Activated CD8-positive, alpha-beta T cell treated with anti-CD3 and anti-CD28 coated beads for 36 hours (primary cell): ENCODE data around the gene MYO1H. TPM values are rescaled to one million over a fixed set of nuclear protein-coding genes. Genes with fewer than 3 reads are reported as not detected.
A peak's percentile ranks its signal among the peaks of the same experiment; 100 is the strongest.

Source experiments
- ATAC-seq: fragments of 200-7000 bp; cut with Tn5 transposase; one replicate; pipeline ENCODE4 v1.10.0; 2021; ENCODE audit warnings: mild to moderate bottlenecking, moderate library complexity
- CTCF ChIA-PET: fragments of 350-600 bp; sonication (Branson Sonifier 250); formaldehyde crosslinking; loops from one replicate; lab custom pipeline; 2021; ENCODE audit warnings: antibody characterized with exemption; lab: Charles Lee
- POLR2A ChIA-PET: fragments of 350-600 bp; sonication (Branson Sonifier 250); formaldehyde crosslinking; loops from one replicate; lab custom pipeline; 2021; ENCODE audit warnings: antibody characterized with exemption; lab: Charles Lee
- DNase-seq: peaks from one replicate; pipeline ENCODE4 v3.0.0-alpha.2; 2020
- H3K27ac Mint-ChIP-seq: one replicate; pipeline ENCODE4 v1.8.0; 2021; ENCODE audit warnings: mild to moderate bottlenecking, mixed read lengths
- H3K27me3 Mint-ChIP-seq: one replicate; pipeline ENCODE4 v1.8.0; 2021; ENCODE audit warnings: mixed read lengths
- H3K36me3 Mint-ChIP-seq: one replicate; pipeline ENCODE4 v1.8.0; 2021; ENCODE audit warnings: low read depth, mixed read lengths
- H3K4me1 Mint-ChIP-seq: one replicate; pipeline ENCODE4 v1.8.0; 2021; ENCODE audit warnings: low read depth, mixed read lengths
- H3K4me3 Mint-ChIP-seq: one replicate; pipeline ENCODE4 v1.8.0; 2021; ENCODE audit warnings: mild to moderate bottlenecking, moderate library complexity, mixed read lengths
- H3K9me3 Mint-ChIP-seq: one replicate; pipeline ENCODE4 v1.8.0; 2021; ENCODE audit warnings: mixed read lengths
- intact Hi-C: fragments of 100-400 bp; cut with micrococcal nuclease; formaldehyde crosslinking; loops from one replicate; pipeline ENCODE4 v1.10.0; 2022
- total RNA-seq, 2 experiments: library from RNA; stranded (reverse); gene quantifications; one replicate each; pipeline ENCODE4 v1.2.3, GENCODE V29; 2021
- TF ChIP-seq, protein P1 (sequence below): fragments of 200-600 bp; IDR thresholded peaks from one replicate; pipeline ENCODE4 v1.8.0; 2022; ENCODE audit warnings: antibody characterized with exemption, mild to moderate bottlenecking

The MYO1H gene
- total RNA-seq, 2 experiments from 2014 or later, result not detected

DNA sequence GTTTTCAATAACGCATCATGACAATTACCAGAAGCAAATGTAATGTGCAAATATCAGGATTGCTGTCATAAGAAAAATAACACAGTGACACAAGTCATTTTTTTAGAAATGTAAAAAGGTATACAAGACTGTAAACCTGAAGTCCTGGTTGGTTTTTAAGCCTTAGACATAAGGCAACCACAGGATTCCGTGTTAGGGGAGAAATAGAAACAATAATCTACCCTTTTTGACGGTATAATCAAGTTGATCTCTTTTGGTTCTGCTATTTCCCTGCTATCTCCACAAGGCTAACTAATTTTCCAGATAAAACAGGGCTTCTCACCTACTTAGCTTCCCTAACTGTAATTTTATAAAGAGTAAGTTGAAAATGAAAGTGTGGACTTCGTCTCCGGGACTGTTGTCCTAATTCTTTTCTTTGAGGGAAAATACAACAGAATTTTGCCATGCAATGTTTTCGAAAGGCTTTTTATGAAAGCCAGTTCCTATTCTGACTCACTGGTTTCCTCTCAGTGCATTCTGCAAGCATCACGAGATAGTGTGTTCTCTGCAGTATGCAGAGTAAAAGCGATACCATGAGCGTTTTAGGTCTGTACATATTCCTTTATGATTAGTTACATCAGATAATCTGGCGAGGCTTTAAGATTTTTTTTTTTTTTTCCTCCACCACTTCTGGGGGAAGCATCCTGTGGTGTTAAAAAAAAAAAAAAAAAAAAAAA, 10.6 kb downstream of the MYO1H start:
- H3K27ac Mint-ChIP-seq, result no peak overlapping the region
- peak; percentile 6 for DNase-seq
- CTCF ChIA-PET, result interaction anchor here (0.9 kb wide), 1 partner anchor 70 kb away, joined by 3 read pairs; no protein-coding TSS in a partner anchor

DNA sequence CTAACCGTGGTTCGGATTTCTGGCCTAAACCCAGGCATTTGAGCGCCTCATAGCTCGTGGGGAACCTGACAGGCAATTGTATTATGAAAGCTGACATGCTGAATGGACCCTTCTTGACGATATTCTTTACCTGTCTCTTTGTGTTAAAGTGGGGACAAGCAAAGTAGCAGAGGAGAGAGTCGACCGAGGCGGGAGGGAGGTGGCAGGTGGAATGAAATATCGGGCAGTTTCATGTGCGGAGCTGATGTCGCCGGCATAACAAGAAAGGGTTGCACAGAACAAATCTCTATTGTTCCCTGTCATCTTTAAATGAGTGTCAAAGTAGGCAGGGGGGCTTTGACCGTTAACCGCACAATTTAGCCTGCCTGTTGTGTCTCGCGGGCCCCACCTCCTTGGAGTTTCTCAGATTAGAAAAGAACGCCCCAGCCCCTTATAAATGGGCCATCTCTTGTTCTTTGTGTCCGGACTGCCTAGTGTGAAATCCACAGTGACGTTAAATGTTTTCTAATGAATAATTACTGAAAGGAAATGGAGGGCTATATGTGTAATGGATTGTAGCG, 11.5 kb downstream of the MYO1H start:
- Mint-ChIP-seq H3K27me3 (peaks cover 10% of the 10 kb centered on the region), H3K27ac (no peak overlapping the region), H3K4me1 (peaks cover 7% of the 10 kb centered on the region), H3K36me3 (no peaks in the 10 kb centered on the region), H3K9me3 (no peaks in the 10 kb centered on the region), H3K4me3 (no peak overlapping the region)
- intact Hi-C loops, result no loop called here
- POLR2A ChIA-PET, result no interaction called here
- CTCF ChIA-PET, result interaction anchor here (0.9 kb wide), 1 partner anchor 69 kb away, joined by 3 read pairs; no protein-coding TSS in a partner anchor
- no peak for ATAC-seq
- no peak for DNase-seq
- TF ChIP-seq, protein P1, sequence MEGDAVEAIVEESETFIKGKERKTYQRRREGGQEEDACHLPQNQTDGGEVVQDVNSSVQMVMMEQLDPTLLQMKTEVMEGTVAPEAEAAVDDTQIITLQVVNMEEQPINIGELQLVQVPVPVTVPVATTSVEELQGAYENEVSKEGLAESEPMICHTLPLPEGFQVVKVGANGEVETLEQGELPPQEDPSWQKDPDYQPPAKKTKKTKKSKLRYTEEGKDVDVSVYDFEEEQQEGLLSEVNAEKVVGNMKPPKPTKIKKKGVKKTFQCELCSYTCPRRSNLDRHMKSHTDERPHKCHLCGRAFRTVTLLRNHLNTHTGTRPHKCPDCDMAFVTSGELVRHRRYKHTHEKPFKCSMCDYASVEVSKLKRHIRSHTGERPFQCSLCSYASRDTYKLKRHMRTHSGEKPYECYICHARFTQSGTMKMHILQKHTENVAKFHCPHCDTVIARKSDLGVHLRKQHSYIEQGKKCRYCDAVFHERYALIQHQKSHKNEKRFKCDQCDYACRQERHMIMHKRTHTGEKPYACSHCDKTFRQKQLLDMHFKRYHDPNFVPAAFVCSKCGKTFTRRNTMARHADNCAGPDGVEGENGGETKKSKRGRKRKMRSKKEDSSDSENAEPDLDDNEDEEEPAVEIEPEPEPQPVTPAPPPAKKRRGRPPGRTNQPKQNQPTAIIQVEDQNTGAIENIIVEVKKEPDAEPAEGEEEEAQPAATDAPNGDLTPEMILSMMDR, result no peak

More for the DNA sequence above, 10.6 kb downstream of the MYO1H start:
- peaks cover 10% of the 10 kb centered on the region for H3K27me3 Mint-ChIP-seq
- peak overlapping the region; percentile 32 for H3K4me3 Mint-ChIP-seq
- H3K36me3 Mint-ChIP-seq, result no peaks in the 10 kb centered on the region
- POLR2A ChIA-PET, result no interaction called here
- peaks cover 7% of the 10 kb centered on the region for H3K4me1 Mint-ChIP-seq
- H3K9me3 Mint-ChIP-seq, result no peaks in the 10 kb centered on the region
- TF ChIP-seq, protein P1, result no peak
- intact Hi-C loops, result no loop called here
- ATAC-seq, result peak; percentile 99

DNA sequence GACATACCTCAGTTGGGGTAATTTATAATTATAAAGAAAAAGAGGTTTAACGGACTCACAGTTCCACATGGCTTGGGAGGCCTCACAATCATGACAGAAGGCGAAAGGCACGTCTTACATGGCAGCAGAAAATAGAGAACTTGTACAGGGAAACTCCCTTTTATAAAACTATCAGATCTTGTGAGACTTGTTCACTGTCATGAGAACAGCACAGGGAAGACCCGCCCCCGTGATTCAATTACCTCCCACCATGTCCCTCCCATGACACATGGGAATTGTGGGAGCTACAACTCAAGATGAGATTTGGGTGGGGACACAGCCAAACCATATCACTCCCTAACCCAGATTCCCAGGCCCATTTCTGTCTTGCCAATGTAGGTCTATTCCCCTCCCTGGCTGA, 22.1 kb downstream of the MYO1H start:
- DNase-seq (no peak), ATAC-seq (no peak)
- ChIA-PET CTCF (no interaction called here), POLR2A (no interaction called here)
- Mint-ChIP-seq H3K36me3 (no peaks in the 10 kb centered on the region), H3K4me1 (no peaks in the 10 kb centered on the region), H3K9me3 (no peaks in the 10 kb centered on the region), H3K4me3 (no peak overlapping the region), H3K27ac (no peak overlapping the region), H3K27me3 (peaks cover 16% of the 10 kb centered on the region)
- intact Hi-C loops, result no loop called here
- TF ChIP-seq, protein P1, result no peak

DNA sequence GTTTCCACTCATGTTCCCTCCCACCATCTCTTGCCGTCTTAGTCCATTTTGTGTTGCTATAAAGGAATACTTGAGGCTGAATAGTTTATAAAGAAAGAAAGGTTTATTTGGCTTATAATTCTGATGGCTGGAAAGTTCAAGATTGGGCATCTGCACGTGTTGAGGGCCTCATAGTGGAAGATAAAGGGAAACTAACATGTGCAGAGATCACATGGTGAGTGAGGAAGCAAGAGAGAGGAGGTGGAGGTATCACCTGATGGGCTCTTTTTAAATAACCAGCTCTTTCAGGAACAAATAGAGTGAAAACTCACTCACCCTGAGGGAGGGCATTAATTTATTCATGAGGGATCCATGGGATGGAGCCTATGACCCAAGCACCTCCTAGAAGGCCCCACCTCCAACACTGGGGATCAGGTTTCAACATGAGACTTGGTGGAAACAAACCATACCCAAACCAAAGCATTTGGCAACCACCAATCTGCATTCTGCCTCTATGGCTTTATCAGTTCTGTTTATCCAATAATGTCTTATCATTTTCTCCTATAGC, 29.5 kb downstream of the MYO1H start:
- DNase-seq (no peak), ATAC-seq (no peak)
- no peak overlapping the region for H3K27ac Mint-ChIP-seq
- ChIA-PET CTCF (interaction anchor here (0.9 to 1.8 kb wide), 4 partner anchors 8 to 30 kb away, joined by 3 to 6 read pairs (median 4); no protein-coding TSS in a partner anchor), POLR2A (no interaction called here)
- H3K36me3 Mint-ChIP-seq, result no peaks in the 10 kb centered on the region
- H3K27me3 Mint-ChIP-seq, result peaks cover 22% of the 10 kb centered on the region
- TF ChIP-seq, protein P1, result no peak
- intact Hi-C loops, result no loop called here
- H3K4me1 Mint-ChIP-seq, result no peaks in the 10 kb centered on the region
- H3K9me3 Mint-ChIP-seq, result no peaks in the 10 kb centered on the region
- no peak overlapping the region for H3K4me3 Mint-ChIP-seq

DNA sequence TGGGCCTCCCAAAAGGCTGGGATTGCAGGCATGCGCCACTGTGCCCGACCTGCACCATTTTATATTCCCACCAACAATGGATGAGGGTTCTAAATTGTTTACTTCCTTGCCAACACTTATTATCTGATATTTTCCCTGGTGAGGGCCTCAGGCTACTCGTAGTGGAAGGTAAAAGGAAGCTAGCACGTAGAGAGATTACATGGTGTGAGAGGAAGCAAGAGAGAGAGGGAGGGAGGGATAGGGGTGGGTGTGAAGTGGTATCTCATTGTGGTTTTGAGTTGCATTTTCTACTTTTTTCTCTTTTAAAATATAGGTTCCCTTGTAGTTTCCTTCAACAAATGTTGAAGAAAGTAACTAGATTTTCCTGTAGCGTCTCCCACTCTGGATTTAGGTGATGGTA, 30.9 kb downstream of the MYO1H start:
- TF ChIP-seq, protein P1, result no peak
- no peak overlapping the region for H3K27ac Mint-ChIP-seq
- no peaks in the 10 kb centered on the region for H3K9me3 Mint-ChIP-seq
- H3K4me1 Mint-ChIP-seq, result no peaks in the 10 kb centered on the region
- ChIA-PET CTCF (interaction anchor here (0.7 to 1.8 kb wide), 3 partner anchors 10 to 31 kb away, joined by 3 to 5 read pairs (median 3); no protein-coding TSS in a partner anchor), POLR2A (interaction anchor here (0.8 kb wide), 1 partner anchor 14 kb away, joined by 3 read pairs; no protein-coding TSS in a partner anchor)
- H3K36me3 Mint-ChIP-seq, result no peaks in the 10 kb centered on the region
- peaks cover 22% of the 10 kb centered on the region for H3K27me3 Mint-ChIP-seq
- DNase-seq (no peak), ATAC-seq (no peak)
- no peak overlapping the region for H3K4me3 Mint-ChIP-seq
- intact Hi-C loops, result no loop called here
